SH-SY5Y (cell line): ENCODE results near the gene HES7.

Experiments used
- GATA2 ChIP-seq: IDR thresholded peaks from 2 replicates; pipeline ENCODE4 v1.6.1; 2011; ENCODE audit warnings: mild to moderate bottlenecking, low read depth, low read length
- GATA3 ChIP-seq: IDR thresholded peaks from 2 replicates; pipeline ENCODE4 v1.6.1; 2011; ENCODE audit warnings: low read depth, mild to moderate bottlenecking, low read length, moderate library complexity

DNA sequence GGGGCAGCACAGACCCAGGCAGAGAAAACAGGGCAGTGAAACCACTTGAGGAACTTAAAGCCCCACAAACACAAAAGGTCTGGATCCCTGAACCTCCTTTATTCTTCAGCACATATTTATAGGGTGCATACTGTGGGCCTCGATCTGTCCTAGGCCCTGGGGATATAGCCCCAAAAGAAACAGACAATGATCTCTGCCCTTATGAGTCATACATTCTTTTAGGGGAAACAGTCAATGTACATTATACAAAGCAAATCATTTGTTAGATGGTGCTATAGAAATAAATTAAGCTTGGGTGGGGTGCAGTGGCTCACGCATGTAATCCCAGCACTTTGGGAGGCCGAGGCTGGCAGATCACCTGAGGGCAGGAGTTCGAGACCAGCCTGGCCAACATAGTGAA, 10.0 kb upstream of the HES7 start:
- no peak for TF ChIP-seq GATA2
- TF ChIP-seq GATA3 = no peak
